GM10847 (cell line): Measurements from ENCODE around the gene CA9.

Source experiments
- POLR2A ChIP-seq: IDR thresholded peaks from 2 replicates; pipeline ENCODE4 v1.6.1; 2011; ENCODE audit not compliant: insufficient read length; ENCODE audit errors: extremely low read depth

CA9 gene

GRCh38 chr9:35651956-35652828 lies 21.5 kb upstream of the CA9 start:
- no peak for TF ChIP-seq POLR2A

GRCh38 chr9:35652829-35653209 lies 20.9 kb upstream of the CA9 start:
- TF ChIP-seq POLR2A = no peak

GRCh38 chr9:35653611-35654010 lies 20.1 kb upstream of the CA9 start:
- no peak for TF ChIP-seq POLR2A

GRCh38 chr9:35656348-35656747 lies 17.4 kb upstream of the CA9 start:
- TF ChIP-seq POLR2A = no peak

- TF ChIP-seq POLR2A = no peak
Observed at GRCh38 chr9:35656831-35657545, 16.7 kb upstream of the CA9 start.

- no peak for TF ChIP-seq POLR2A
Observed at GRCh38 chr9:35657546-35658136, 16.1 kb upstream of the CA9 start, which contains the start of gene RMRP. Gene RMRP, minus strand, starts transcription at chr9:35658019.

- TF ChIP-seq POLR2A = peak; percentile 89
Observed at GRCh38 chr9:35658137-35658967, 15.4 kb upstream of the CA9 start, which contains the start of gene CCDC107. Gene CCDC107, plus strand, starts transcription at chr9:35658292. Its CDS starts 88 bp downstream, at chr9:35658380.

GRCh38 chr9:35658968-35659220 lies 14.8 kb upstream of the CA9 start:
- TF ChIP-seq POLR2A = no peak

- TF ChIP-seq POLR2A = no peak
Observed at GRCh38 chr9:35659340-35659739, 14.4 kb upstream of the CA9 start.

GRCh38 chr9:35660966-35661415 lies 12.7 kb upstream of the CA9 start:
- TF ChIP-seq POLR2A = no peak

GRCh38 chr9:35661756-35662350 lies 11.9 kb upstream of the CA9 start:
- no peak for TF ChIP-seq POLR2A

GRCh38 chr9:35662437-35662836 lies 11.3 kb upstream of the CA9 start:
- TF ChIP-seq POLR2A = no peak

- peak; percentile 66 for TF ChIP-seq POLR2A
Observed at GRCh38 chr9:35664531-35665470, 8.9 kb upstream of the CA9 start, which contains the start of gene ARHGEF39. Gene ARHGEF39, minus strand, starts transcription at chr9:35665195. Its CDS starts 26 bp downstream, at chr9:35665169.

GRCh38 chr9:35665471-35665818 lies 8.3 kb upstream of the CA9 start:
- no peak for TF ChIP-seq POLR2A
